SK-N-SH (cell line): ENCODE results near the gene CHPF2.

Experiments used
- GABPA ChIP-seq: IDR thresholded peaks from 2 replicates; pipeline ENCODE4 v1.4.0; 2012; ENCODE audit warnings: low read depth, mild to moderate bottlenecking
- POLR2AphosphoS5 ChIP-seq: IDR thresholded peaks from 2 replicates; pipeline ENCODE4 v1.6.1; 2012; ENCODE audit warnings: low read depth, low read length
- TCF12 ChIP-seq: IDR thresholded peaks from 2 replicates; pipeline ENCODE4 v1.4.0; 2012
- TF ChIP-seq, protein P1 (sequence below): IDR thresholded peaks from 2 replicates; pipeline ENCODE4 v1.4.0; 2012; ENCODE audit warnings: low read depth, borderline replicate concordance

DNA sequence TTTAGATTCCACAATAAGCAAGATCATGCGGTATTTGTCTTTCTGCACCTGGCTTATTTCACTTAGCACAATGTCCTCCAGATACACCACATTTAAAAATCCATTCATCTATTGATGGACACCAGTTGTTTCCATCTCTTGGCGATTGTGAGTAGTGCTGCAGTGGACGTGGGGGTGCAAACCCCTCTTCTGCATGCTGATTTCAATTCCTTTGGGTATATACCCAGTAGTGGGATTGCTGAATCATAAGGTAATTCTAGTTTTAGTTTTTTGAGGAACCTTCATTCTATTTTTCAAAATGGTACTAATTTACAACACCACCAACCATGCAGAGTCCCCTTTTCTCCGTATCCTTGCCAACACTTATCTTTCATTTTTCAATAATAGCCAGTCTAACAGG lies 43.2 kb upstream of the CHPF2 start:
- TF ChIP-seq POLR2AphosphoS5 (no peak), GABPA (no peak), TCF12 (no peak)
- TF ChIP-seq, protein P1, sequence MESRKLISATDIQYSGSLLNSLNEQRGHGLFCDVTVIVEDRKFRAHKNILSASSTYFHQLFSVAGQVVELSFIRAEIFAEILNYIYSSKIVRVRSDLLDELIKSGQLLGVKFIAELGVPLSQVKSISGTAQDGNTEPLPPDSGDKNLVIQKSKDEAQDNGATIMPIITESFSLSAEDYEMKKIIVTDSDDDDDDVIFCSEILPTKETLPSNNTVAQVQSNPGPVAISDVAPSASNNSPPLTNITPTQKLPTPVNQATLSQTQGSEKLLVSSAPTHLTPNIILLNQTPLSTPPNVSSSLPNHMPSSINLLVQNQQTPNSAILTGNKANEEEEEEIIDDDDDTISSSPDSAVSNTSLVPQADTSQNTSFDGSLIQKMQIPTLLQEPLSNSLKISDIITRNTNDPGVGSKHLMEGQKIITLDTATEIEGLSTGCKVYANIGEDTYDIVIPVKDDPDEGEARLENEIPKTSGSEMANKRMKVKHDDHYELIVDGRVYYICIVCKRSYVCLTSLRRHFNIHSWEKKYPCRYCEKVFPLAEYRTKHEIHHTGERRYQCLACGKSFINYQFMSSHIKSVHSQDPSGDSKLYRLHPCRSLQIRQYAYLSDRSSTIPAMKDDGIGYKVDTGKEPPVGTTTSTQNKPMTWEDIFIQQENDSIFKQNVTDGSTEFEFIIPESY = no peak
